Germinal center (tissue), 1 donor: Measurements from ENCODE around the gene HOXA4.

ENCODE experiments used
- DNase-seq: peaks from one replicate; pipeline ENCODE4 v3.0.0; 2012; ENCODE audit warnings: mixed read lengths, low spot score

The HOXA4 gene

DNA sequence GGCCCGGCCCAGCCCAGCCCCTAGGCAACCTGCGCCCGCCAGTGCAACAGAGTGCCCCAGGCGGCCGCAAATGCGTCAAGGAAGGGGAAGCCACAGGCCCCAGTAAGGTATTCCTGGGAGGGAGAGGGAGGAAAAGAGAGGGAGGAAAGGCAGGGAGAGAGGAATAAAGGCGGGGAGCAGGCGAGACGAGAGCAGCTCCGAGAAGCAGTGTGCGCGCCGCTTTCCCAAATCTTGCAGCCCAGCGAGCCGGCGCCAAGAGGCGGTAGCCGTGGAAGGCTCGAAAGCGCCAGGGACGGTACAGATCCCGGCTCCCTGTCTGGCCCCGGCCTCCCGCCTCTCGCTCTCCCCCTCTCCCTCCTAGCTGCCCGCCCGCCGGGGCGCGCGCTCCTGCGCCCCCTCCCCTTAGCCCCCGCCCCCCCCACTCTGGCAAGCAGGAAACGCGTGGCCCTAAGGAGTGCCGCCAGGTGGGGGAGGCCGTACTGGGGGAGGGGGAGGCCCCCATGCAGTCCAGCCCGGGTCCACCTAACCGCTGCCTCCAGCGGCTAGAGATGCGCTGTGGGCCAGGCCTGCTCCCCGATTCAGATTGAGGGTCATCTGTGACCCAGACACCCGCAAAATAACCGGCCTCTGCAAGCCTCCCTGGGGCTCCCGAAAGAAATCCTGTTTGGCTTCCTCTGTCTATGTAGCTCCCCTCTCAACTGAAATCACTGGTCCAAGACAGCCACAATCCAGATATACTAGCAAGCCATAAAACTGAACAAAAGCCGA is 39.3 kb upstream of the HOXA4 start:
- no peak for DNase-seq

DNA sequence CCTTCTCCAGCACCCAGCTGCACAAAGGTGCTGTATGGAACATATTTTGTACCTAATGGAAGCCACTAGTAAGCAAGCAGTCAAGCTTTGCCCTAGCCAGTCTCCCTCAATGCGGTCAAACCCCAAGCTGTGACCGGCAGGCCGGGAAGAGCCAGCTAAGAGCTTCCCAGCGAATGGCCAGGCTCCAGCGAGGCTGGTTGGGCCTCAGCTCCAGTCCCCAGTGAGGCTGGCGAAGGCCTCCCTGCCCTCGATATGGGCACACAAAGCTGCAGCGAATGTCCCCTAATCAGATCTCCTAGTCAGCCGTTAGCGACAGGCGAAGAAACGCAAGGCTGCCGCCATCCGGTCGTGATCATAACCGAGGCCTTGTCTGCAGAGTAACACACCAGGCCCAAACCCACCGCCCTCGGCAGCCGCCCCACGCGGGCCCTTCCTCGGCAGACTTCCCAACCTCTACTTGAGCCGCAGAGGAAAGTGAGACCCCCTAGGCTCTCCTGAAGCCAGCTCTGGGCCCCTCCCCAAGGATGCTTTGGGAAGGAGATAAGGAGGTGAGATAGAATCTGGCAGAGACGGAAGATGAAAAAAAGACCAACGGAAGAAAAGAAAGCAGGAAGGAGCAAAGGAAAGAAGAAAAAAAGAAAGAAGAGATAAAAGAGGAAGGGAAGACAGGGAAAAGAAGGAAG is 37.8 kb upstream of the HOXA4 start:
- no peak for DNase-seq

DNA sequence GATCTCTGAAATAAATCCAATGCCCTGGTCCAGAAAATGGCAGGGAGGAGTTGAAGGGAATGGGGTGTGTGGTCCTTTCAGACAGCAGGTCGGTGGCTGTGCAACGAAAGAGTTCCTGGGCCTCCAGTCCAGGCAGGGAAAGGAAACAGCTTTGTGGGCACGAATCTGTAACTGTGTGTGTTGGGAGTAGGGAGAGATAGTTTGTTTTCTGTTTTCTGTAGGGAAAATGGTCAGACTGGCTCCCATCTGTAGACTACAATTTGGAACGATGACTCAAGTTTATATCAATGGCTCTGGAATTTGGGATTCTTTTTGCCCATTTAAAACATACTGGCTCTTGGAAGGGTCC is 37.3 kb upstream of the HOXA4 start:
- no peak for DNase-seq

DNA sequence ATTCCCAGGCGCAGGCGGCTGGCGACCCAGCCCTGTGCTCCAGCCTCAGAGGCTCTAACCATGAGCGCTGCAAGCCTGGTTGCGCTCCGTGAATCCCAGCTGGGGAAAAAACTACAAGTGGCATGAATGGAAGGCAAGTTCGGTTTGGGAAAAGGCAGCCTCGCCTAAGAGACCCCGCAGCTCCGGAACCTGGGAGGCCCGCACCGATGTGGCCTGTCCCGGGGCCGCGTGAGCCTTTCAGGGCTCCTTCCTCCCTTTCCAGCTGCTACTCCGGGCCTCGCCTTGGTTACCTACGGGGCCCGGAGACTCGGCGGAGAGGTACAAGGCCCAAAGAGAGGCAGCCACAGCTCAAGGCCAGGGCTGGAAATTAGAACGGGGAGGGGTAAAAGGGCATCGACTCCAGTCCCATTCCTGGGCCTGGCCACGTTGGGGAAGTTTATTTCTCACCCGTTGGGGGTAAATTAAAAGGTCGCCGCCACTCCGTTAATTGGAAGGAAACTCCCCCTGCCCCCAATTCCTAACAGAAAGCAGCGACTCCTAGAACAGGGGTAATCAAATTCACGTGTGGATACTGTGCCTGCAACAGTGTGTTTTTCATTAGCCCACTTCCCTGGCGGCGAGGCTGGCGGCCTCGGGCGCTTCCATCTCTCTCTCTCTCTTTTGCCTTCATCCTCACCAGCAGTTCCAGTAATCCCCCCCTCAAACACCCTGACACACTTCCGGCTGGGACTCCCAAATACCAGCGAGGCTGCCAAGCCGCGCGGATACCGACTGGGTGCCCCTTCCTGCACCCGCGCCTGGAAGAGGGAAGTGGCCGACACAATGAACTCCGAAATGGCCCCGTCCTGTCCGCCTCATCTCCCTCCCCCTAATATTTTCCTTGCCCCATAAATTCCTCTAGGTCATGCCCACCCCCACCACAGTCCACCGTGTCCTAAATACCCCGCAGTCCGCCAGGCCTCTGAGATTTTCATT is 36.3 kb upstream of the HOXA4 start:
- no peak for DNase-seq

DNA sequence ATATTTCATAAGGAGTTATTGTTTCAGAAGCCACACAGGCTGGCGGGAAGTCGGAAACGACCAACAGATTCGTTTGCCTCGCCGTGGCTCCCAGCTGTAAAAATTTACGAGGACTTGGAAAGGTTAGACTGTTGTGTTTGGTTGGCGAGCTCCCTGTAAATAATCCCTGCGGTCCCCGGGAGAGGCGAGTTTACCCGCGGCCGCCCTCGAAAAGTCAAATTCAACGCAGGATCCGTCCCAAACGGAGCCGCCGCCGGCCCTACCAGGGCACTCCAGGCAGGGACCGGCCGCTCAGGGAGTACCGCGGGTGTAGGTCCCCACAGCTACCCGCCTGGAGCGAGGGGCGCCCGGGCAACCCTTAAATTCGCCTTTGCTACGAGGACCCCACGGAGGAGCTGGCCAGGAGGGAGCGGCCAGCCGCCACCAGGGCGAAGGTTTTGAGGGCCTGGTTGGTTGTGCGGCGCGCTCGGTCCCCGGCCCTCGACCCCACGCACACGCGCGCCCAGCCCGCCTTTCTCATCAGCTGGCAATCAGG is 35.5 kb upstream of the HOXA4 start:
- DNase-seq, result no peak

DNA sequence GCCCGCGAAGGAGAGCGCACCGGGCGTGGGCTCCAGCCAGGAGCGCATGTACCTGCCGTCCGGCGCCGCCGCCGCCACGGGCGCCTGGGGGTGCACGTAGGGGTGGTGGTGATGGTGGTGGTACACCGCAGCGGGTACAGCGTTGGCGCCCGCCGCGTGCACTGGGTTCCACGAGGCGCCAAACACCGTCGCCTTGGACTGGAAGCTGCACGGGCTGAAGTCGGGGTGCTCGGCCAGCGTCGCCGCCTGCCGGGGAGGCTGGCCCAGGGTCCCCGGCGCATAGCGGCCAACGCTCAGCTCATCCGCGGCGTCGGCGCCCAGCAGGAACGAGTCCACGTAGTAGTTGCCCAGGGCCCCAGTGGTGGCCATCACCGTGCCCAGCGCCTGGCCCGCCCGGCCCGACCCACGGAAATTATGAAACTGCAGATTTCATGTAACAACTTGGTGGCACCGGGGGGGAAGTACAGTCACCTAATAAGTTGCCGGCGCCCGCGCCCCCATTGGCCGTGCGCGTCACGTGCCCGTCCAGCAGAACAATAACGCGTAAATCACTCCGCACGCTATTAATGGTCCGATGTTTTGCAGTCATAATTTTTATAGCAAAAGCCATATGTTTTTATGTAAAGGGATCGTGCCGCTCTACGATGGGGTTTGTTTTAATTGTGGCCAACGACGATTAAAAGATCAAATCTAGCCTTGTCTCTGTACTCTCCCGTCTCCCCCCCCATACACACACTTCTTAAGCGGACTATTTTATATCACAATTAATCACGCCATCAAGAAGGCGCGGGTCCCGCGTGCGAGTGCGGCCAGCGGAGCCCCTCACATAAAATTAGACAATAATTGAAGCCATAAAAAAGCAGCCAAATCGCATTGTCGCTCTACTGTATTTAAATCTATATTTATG is 34.8 kb upstream of the HOXA4 start, which contains the start of gene HOXA9:
HOXA9 (minus strand) TSS at position 449 of the 907 bp plus-strand sequence; CDS start at position 369, 80 bp downstream.
- no peak for DNase-seq

DNA sequence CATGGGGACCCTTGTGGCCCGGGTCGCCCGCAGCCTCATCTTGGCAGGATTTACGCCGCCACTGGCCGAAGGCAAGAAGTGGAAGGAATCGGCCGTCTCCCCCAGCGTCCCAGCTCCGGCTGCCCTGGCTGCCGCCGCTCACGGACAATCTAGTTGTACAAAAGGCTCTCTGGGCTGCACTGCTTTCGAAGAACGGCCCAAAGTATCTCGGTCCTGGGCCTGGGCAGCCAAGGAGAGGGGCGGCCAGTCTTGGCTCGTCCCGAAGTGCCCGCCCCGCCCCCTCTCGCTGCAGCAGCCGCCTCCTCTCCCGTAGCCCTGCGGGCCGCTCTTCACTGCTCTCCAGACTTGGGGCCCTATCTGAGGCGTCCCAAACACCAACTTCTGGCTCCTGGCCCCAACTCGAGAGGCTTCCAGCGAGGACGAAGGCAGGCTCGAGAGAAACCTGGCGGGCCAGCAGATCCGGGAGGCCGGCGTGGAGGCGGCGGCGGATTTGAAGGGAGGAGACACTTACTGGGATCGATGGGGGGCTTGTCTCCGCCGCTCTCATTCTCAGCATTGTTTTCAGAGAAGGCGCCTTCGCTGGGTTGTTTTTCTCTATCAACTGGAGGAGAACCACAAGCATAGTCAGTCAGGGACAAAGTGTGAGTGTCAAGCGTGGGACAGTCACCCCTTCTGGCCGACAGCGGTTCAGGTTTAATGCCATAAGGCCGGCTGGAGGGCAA is 34.0 kb upstream of the HOXA4 start:
- DNase-seq, result no peak

DNA sequence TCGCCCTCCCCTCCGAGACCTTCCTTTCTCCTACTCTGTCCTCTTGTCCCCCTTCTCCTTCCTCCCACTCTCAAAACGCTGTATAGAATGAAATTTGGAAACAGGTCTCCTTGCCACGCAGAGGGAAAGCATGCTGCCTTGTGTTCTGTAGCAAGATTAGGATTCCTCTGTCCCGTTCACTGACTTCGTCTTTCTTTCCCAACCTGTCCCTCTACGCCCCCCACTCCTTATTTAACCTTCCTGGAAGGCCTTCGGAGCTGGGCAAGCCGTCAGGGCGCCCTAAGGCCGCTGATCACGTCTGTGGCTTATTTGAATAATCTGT is 33.4 kb upstream of the HOXA4 start:
- DNase-seq, result no peak

DNA sequence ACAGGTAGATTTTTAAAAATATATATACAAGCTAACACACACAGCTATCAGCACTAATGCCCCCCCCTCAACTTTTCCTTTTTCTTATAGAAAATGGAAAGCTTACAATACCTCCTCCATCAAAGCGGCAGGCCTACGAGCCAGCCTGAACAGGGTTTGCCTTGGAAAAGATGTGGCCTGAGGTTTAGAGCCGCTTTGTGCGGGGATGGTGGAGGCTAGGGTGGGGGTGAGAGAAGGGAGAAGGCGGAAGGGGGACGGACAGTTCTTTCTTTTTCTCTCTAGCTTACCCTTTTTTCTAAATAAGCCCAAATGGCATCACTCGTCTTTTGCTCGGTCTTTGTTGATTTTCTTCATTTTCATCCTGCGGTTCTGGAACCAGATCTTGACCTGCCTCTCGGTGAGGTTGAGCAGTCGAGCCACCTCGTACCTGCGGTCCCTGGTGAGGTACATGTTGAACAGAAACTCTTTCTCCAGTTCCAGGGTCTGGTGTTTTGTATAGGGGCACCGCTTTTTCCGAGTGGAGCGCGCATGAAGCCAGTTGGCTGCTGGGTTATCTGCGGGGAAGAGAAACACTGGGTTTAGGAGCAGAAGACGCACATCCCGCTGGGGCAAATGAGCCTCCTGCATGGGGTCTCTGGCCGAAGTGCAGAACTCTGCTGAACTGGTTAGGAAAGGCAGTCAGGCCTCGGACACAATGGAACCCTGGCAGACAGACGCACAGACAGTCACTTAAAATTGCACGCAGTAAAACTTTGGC is 32.9 kb upstream of the HOXA4 start:
- no peak for DNase-seq

DNA sequence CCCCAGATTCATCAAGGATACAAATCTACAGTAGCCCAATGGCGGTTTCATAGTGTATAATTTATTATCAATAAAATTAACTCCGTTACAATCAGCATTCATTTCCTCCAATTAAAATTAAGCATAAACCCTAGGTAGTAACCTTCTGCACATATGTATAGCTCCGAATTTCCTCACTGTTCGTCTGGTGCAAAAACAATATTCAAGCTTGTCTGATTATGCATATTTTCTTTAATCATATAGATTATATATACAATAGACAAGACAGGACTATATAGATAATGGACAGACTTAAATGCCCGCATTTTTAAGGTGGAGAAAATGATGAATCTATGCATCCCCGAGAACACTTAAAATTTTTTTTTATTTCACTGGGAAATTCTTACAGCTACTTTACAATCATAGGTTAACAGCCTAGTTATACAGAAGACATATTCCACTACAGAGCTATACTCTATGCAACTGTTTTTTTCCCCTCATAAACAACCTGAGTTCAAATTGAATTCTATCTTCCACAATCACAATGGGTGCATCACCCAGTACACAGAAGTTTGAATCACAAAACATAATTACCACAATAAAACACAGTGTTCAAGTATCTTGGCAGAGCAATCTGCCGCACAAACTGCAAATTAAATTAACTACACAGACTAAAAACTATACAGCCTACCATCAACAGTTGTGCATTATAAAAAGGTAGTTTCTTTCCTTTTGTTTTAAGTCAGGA is 32.2 kb upstream of the HOXA4 start:
- no peak for DNase-seq

DNA sequence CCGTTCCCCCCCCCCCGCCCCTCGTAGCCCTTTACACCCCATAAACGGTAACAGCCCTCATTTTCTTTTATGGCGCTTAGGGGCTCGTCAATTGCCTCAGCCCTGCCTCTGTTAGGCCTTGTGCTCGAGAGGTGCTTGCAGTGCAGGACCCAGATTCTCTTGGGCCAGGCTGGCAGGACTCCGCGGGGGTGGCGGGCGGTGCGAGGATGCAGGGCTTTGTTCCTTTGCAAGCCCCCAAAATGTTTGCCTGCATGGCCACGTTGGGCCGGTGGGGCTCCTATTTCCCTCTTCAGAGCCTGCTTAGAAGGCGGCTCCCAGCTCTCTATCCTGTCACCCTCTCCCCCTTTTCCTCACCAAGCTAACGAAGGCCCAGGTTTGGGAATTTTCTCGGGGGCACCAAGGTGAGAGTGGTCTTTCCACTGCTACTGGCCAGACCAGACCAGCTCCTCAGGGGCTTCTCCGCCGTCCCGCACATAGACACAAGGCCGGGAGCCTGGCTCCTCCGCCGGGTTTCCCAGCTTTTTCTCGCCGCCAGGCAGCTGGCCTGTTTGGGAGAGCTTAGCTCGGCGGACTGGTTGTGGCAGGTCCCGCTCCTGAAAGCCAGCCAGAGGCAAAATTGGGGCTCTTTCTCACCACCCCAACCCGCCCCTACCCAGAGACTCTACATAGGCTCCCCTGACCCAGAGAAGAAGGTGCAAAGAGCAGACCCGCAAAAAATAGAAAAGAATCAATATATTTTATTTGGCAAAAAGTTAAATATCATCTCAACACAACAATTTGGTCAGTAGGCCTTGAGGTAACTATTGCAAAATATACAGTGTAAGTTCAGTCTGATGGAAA is 31.4 kb upstream of the HOXA4 start:
- no peak for DNase-seq

DNA sequence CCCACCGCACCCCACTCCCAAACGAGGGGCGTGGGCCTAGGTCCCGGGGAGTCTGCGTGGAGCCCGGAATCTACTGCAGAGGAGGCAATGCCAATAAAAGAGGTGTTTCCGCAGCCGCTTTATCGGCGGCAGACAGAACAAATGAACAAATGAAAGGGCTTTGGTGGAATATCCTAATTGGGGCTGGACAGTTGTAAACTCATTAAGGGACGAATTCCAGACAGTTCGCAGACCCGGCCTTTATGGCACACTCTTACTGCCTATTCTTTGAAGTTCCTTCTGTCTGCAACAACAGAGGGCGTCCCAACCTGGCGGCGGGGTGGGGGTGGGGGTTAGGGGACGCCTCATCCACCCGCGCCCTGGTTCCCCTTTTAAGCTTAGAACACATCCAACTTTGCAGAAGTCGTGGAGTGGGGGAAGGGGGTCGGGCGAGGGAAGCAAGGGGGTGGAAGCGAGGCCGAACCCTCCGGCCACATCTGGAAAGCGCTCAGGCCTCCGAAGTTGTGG is 30.7 kb upstream of the HOXA4 start:
- DNase-seq, result no peak

DNA sequence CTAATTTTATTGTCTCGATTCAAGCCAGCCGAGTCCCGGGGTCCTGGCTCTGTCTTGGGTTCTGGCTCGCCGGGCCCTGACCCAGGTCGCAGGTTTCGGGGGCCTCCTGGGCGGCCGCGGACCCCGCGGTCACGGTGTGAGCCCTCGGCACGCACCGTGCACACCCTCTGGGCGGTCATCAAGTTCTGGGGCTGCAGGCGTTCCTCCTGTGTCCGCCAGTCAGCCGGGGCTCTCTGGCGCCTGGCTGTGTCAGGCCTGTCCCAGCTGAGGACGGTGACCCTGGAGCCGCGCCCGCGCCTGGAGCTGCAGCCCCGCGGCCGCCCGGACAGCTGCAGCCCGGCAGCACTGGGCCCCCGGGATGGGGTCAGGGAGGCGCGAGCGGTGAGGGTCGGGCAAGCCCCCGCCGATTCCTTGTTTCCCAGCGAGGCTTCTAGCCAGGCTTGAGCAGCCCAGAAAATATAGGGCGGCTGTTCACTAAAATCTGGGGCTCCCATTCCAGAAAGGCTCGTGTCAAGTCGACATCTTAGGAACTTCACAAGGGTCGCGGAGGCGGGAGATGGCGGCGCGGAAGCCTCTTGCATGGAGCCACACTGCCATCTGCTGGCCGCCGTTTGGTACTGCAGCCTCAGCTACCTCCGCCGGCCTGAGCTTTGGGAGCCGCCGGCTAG is 30.1 kb upstream of the HOXA4 start:
- DNase-seq, result peak; percentile 81

DNA sequence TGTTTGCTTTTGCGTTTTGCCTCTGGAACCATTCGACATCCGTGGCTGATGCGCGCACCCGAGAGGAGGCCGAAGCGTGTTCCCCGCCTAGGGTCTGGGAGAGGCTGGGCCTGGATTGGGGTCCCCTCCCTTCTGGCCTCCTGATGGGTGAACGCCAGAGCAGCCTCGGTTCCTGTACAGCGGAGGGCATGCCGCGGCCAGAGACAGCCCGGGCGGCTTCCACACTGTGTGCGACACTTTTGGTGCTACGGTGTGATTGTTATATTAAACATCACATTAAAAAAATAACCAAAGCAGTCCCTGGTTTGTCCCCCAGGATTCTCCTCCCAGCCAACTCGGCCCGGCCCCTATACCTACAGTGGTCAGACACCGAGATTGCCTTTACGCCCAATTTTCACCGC is 29.6 kb upstream of the HOXA4 start:
- no peak for DNase-seq

DNA sequence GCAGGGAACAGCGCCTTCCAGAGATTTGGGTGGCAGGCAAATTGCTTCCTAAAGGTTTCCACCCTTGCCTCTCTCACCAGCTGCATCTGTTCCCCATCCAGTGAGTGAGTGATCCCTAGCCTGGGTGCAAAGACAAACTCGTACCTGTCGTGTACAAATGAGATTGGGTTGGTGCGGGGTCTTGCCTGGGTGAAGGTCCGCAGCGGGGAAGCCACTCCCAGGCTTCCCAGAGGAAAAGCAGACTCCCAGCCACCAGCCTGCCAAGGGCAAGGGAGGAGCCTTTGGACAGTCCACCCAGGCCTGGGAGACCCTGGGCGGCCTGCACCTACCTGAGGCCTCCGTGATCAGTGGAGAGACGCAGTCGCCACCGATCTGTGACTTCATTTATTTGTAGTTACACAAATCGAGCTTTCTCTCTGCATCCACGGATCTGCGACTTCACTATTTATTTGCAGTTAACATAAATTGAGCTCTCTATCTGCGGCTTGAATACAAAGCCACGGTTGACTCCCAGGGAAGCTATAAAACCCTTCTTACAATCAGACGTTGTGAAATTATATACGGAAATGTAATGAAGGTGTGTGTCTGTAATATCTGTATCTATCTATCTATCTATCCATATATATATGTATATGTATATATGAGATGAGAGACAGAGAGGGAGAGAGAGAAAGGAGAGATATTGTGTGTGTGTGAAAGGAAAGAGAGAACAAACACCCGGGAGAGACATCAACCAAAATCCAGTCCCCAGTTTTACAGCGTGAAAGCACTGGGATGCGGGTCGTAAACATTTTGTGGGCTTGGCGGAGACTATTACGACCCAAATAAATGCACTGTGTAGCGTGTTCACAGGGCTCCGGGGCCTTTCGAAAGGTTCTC is 28.9 kb upstream of the HOXA4 start:
- DNase-seq, result no peak

DNA sequence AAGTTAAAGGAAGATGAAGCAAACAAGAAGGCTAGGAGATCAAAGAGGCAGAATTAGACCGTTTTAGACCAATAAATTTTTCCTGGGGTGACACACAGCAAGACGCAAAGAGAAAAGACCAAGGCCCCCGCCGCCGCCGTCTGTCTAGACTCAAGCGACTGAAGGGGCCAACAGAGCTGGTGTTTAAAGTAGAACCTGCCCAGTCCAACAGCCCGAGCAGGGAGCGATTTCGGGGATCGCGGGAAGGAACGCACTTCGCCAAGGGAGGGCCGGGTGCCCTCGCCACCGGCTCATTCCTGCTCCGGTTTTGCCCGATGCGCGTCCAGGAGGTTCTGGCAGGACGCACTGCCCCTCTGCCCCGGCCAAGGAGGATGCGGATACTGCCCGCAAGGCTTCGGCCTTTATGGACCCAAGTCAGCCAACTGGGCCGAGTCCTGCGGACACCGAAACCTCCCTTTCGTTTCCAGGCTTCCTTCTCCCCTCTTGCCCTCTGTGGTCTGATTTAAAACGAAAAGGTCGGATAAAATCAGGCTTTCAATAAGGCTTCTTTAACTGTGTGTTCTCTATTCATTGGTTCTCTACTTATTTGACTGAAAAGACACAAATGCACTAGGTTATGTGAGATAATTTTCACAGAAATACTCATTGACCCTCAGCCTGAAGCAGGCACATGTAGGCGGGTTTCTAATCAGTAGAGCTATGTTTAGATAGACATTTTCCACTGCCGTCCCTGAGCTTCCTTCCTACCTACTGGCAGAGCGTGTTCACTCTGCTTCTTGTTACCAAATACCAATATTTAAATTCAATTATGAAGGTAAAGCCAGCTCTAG is 28.1 kb upstream of the HOXA4 start:
- no peak for DNase-seq
